ENCODE results near the gene AAK1. TPM values are rescaled to one million over a fixed set of nuclear protein-coding genes. Genes with fewer than 3 reads are reported as not detected.

Gene AAK1
- total RNA-seq, 1 experiment from 2014 or later: 35.6 TPM

DNA sequence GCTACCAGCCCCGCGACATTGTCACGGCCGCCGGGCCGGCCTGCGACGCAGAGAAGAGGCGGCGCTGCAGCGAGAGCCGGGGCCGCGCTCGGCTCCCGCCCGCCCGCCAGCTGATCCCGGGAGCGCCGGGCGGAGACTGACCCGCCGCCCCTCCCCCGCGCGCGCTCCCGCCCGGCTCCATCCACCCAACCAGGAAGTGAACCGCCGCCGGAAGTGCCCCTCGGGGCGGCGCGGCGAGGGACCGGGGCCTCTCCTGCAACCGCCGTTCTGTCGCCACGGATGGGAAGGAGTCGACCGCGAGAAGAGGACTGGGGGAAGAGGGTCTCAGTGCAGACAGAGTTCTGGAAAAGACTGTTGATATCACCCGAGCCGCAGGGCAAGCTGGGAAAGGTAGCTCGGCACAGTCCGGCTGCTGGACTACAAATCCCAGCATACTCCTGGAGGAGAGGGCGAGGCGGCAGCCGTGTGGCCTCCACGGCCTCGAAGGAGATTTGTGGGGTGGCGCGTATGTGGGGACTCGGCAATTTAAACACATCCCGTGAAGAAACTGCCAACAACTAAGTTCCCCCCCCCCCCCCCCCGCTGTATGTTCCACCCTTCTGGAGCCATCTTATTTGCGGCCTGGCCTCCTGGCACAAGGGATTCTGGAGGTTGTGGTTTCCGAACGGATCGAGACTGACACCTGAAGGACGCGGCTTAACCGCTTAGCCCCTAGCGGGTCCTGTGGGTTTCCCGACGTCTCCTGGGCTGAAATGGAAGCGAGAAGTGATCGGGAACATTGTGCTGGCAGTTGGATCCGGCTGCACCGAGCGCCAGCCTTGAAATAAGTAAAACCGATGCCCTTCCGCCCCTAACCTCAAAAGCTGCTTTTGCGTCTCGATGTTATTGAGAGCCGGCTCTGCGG is at the start of gene AAK1 (continued):
- TF ChIP-seq, protein P1, sequence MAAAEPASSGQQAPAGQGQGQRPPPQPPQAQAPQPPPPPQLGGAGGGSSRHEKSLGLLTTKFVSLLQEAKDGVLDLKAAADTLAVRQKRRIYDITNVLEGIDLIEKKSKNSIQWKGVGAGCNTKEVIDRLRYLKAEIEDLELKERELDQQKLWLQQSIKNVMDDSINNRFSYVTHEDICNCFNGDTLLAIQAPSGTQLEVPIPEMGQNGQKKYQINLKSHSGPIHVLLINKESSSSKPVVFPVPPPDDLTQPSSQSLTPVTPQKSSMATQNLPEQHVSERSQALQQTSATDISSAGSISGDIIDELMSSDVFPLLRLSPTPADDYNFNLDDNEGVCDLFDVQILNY (CRISPR knock-in tag; IDR thresholded peaks at IDR 0.05): peak; percentile 66; the same call in 1 of the 2 replicates
- TF ChIP-seq ZNF317 (CRISPR knock-in tag; IDR thresholded peaks at IDR 0.05; ENCODE audit: borderline replicate concordance, low read depth) (no peak), NFATC4 (CRISPR knock-in tag; IDR thresholded peaks at IDR 0.05) (no peak), ZNF219 (CRISPR knock-in tag; IDR thresholded peaks at IDR 0.05; ENCODE audit: borderline replicate concordance) (no peak), OVOL2 (CRISPR knock-in tag; IDR thresholded peaks at IDR 0.05; ENCODE audit: borderline replicate concordance) (no peak), MYBL2 (CRISPR knock-in tag; IDR thresholded peaks at IDR 0.05) (no peak), SP1 (CRISPR knock-in tag; conservative IDR thresholded peaks at IDR 0.05) (peak; percentile 60; the same call in 1 of the 2 replicates), ZNF423 (CRISPR knock-in tag; IDR thresholded peaks at IDR 0.05) (no peak), TEAD1 (CRISPR knock-in tag; IDR thresholded peaks at IDR 0.05) (0 out of 2 replicates have a peak, but pooled peaks have one; percentile 31), CREB1 (CRISPR knock-in tag; IDR thresholded peaks at IDR 0.05) (no peak), ZNF671 (CRISPR knock-in tag; IDR thresholded peaks at IDR 0.05) (no peak), ETV6 (CRISPR knock-in tag; IDR thresholded peaks at IDR 0.05) (no peak), JUN (CRISPR knock-in tag; IDR thresholded peaks at IDR 0.05) (no peak), SMAD3 (CRISPR knock-in tag; IDR thresholded peaks at IDR 0.05; ENCODE audit: borderline replicate concordance) (no peak; the same call in 1 of the 2 replicates)
- TF ChIP-seq, protein P2, sequence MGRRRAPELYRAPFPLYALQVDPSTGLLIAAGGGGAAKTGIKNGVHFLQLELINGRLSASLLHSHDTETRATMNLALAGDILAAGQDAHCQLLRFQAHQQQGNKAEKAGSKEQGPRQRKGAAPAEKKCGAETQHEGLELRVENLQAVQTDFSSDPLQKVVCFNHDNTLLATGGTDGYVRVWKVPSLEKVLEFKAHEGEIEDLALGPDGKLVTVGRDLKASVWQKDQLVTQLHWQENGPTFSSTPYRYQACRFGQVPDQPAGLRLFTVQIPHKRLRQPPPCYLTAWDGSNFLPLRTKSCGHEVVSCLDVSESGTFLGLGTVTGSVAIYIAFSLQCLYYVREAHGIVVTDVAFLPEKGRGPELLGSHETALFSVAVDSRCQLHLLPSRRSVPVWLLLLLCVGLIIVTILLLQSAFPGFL (CRISPR knock-in tag; IDR thresholded peaks at IDR 0.05; ENCODE audit: borderline replicate concordance): no peak
- TF ChIP-seq, protein P3, sequence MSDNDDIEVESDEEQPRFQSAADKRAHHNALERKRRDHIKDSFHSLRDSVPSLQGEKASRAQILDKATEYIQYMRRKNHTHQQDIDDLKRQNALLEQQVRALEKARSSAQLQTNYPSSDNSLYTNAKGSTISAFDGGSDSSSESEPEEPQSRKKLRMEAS (CRISPR knock-in tag; IDR thresholded peaks at IDR 0.05): 0 out of 2 replicates have a peak, but pooled peaks have one; percentile 12

- TF ChIP-seq ZNF532 (CRISPR knock-in tag; IDR thresholded peaks at IDR 0.05; ENCODE audit: borderline replicate concordance) (no peak), TP53 (CRISPR knock-in tag; IDR thresholded peaks at IDR 0.05) (no peak), GABPB1 (CRISPR knock-in tag; IDR thresholded peaks at IDR 0.05) (no peak), ZBTB21 (CRISPR knock-in tag; IDR thresholded peaks at IDR 0.05; ENCODE audit: borderline replicate concordance) (no peak), ZNF396 (CRISPR knock-in tag; IDR thresholded peaks at IDR 0.05; ENCODE audit: borderline replicate concordance) (no peak), CREM (CRISPR knock-in tag; IDR thresholded peaks at IDR 0.05) (no peak)
- TF ChIP-seq, protein P4, sequence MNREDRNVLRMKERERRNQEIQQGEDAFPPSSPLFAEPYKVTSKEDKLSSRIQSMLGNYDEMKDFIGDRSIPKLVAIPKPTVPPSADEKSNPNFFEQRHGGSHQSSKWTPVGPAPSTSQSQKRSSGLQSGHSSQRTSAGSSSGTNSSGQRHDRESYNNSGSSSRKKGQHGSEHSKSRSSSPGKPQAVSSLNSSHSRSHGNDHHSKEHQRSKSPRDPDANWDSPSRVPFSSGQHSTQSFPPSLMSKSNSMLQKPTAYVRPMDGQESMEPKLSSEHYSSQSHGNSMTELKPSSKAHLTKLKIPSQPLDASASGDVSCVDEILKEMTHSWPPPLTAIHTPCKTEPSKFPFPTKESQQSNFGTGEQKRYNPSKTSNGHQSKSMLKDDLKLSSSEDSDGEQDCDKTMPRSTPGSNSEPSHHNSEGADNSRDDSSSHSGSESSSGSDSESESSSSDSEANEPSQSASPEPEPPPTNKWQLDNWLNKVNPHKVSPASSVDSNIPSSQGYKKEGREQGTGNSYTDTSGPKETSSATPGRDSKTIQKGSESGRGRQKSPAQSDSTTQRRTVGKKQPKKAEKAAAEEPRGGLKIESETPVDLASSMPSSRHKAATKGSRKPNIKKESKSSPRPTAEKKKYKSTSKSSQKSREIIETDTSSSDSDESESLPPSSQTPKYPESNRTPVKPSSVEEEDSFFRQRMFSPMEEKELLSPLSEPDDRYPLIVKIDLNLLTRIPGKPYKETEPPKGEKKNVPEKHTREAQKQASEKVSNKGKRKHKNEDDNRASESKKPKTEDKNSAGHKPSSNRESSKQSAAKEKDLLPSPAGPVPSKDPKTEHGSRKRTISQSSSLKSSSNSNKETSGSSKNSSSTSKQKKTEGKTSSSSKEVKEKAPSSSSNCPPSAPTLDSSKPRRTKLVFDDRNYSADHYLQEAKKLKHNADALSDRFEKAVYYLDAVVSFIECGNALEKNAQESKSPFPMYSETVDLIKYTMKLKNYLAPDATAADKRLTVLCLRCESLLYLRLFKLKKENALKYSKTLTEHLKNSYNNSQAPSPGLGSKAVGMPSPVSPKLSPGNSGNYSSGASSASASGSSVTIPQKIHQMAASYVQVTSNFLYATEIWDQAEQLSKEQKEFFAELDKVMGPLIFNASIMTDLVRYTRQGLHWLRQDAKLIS (CRISPR knock-in tag; IDR thresholded peaks at IDR 0.05; ENCODE audit: borderline replicate concordance): no peak
- TF ChIP-seq, protein P3 (CRISPR knock-in tag; IDR thresholded peaks at IDR 0.05): no peak
- TF ChIP-seq, protein P5, sequence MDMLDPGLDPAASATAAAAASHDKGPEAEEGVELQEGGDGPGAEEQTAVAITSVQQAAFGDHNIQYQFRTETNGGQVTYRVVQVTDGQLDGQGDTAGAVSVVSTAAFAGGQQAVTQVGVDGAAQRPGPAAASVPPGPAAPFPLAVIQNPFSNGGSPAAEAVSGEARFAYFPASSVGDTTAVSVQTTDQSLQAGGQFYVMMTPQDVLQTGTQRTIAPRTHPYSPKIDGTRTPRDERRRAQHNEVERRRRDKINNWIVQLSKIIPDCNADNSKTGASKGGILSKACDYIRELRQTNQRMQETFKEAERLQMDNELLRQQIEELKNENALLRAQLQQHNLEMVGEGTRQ (CRISPR knock-in tag; IDR thresholded peaks at IDR 0.05): no peak
- DNase-seq (ENCODE audit: low spot score) (no peak), ATAC-seq (no peak)
- POLR2A ChIA-PET: no interaction called here
- Mint-ChIP-seq H3K9me3 (no peaks in the 10 kb centered on the region), H3K4me1 (no peaks in the 10 kb centered on the region), H3K27ac (no peak overlapping the region), H3K27me3 (ENCODE audit: low read depth) (no peaks in the 10 kb centered on the region), H3K4me3 (no peak overlapping the region), H3K36me3 (no peaks in the 10 kb centered on the region)
- CTCF ChIA-PET: no interaction called here
Measured at GRCh38 chr2:69692424-69692823, 48.9 kb upstream of the AAK1 start.
